Gastrocnemius medialis (tissue), 4 donors: ENCODE measurements around the gene SERINC1. TPM values are rescaled to one million over a fixed set of nuclear protein-coding genes. Genes with fewer than 3 reads are reported as not detected.

ENCODE experiments used
- ATAC-seq, 2 donors: fragments of 150-250 bp; one replicate each; pipeline ENCODE4 v1.9.1; 2016
- DNase-seq, 2 donors: peaks; one replicate each; pipeline ENCODE4 v3.0.0-alpha.2; 2019
- H3K27ac ChIP-seq, 4 donors: fragments of 200-600 bp; sonication (generic); 1 replicate in 1 of 4; 2 replicates in 3 of 4; pipeline ENCODE4 v1.5.1; 2016 to 2018; ENCODE audit warnings: mild to moderate bottlenecking in 2 of 4, moderate library complexity in 1 of 4
- H3K27me3 ChIP-seq, 3 donors: fragments of 200-600 bp; sonication (generic) in 2 of 3; 1 replicate in 1 of 3; 2 replicates in 2 of 3; pipeline versions ENCODE4 v1.5.1 to v1.6.0; 2016 to 2019; ENCODE audit warnings: mild to moderate bottlenecking in 1 of 3, moderate library complexity in 1 of 3
- H3K36me3 ChIP-seq, 2 donors: fragments of 200-600 bp; sonication (generic) in 1 of 2; one replicate each; pipeline ENCODE4 v1.5.1; 2017 to 2018
- H3K4me1 ChIP-seq, 2 donors: fragments of 200-600 bp; sonication (generic) in 1 of 2; one replicate each; pipeline ENCODE4 v1.5.1; 2016 to 2017; ENCODE audit warnings: mild to moderate bottlenecking in 2 of 2
- H3K4me3 ChIP-seq, 4 donors: fragments of 200-600 bp; sonication (generic) in 3 of 4; 1 replicate in 1 of 4; 2 replicates in 3 of 4; pipeline ENCODE4 v1.5.1; 2016 to 2019; ENCODE audit warnings: mild to moderate bottlenecking in 2 of 4
- H3K9me3 ChIP-seq, 3 donors: fragments of 200-600 bp; sonication (generic) in 2 of 3; 1 replicate in 1 of 3; 2 replicates in 2 of 3; pipeline ENCODE4 v1.5.1; 2016 to 2019
- POLR2A ChIP-seq, 2 donors: fragments of 450-650 bp; IDR thresholded peaks; one replicate each; pipeline ENCODE4 v1.6.1; 2017; ENCODE audit warnings: antibody characterized with exemption in 2 of 2, mild to moderate bottlenecking in 2 of 2, moderate library complexity in 2 of 2
- in situ Hi-C, 4 donors: fragments of 200-750 bp; cut with MboI; loops; one replicate each; pipeline versions ENCODE4 v1.15.0 to v1.8.0; 2017; ENCODE audit warnings: low sequenced_read_pairs in 4 of 4
- intact Hi-C: fragments of 100-400 bp; cut with DNase I; formaldehyde crosslinking; loops from one replicate; pipeline ENCODE4 v1.15.1; 2023; ENCODE audit warnings: low total_unique reads
- total RNA-seq, 4 donors: library from RNA; depleted of rRNA; stranded (reverse); fragments of >200 nt; gene quantifications; one replicate each; pipeline versions ENCODE4 v1.1.0 to v1.2.3, GENCODE V29; 2016
- TF ChIP-seq, protein P1 (sequence below), 5 experiments: fragments of 450-650 bp in 3 of 5; fragments of 200-600 bp in 2 of 5; sonication (generic) in 2 of 5; IDR thresholded peaks in 4 of 5; conservative IDR thresholded peaks in 1 of 5; 1 replicate in 4 of 5; 2 replicates in 1 of 5; pipeline ENCODE4 v1.5.1; 2016 to 2019; ENCODE audit warnings: antibody characterized with exemption in 5 of 5, mild to moderate bottlenecking in 3 of 5, moderate library complexity in 3 of 5

Gene SERINC1
- total RNA-seq, 4 donors from 2014 or later: 161 to 273 (median 198) TPM

DNA sequence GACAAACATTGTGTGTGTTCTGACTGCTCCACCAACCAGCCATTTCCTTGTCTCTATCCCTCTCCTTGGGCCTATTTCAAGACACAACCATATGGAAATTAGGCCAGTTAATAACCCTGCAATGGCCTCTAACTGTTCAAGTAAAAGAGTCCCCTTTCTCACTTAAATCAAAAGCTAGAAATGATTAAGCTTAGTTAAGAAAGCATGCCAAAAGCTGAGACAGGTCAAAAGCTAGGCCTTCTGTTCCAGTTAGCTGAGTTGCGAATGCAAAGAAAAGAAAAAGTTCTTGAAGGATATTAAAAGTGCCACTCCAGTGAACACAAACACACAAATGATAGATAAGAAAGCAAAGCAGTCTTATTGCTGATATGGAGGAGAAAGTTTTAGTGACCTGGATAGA lies 22.5 kb downstream of the SERINC1 start:
- H3K36me3 ChIP-seq: peaks cover 0 to 88% of the 10 kb centered on the region in 2 donors
- TF ChIP-seq POLR2A (IDR thresholded peaks at IDR 0.05): no peak
- TF ChIP-seq, protein P1, sequence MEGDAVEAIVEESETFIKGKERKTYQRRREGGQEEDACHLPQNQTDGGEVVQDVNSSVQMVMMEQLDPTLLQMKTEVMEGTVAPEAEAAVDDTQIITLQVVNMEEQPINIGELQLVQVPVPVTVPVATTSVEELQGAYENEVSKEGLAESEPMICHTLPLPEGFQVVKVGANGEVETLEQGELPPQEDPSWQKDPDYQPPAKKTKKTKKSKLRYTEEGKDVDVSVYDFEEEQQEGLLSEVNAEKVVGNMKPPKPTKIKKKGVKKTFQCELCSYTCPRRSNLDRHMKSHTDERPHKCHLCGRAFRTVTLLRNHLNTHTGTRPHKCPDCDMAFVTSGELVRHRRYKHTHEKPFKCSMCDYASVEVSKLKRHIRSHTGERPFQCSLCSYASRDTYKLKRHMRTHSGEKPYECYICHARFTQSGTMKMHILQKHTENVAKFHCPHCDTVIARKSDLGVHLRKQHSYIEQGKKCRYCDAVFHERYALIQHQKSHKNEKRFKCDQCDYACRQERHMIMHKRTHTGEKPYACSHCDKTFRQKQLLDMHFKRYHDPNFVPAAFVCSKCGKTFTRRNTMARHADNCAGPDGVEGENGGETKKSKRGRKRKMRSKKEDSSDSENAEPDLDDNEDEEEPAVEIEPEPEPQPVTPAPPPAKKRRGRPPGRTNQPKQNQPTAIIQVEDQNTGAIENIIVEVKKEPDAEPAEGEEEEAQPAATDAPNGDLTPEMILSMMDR (IDR thresholded peaks at IDR 0.05 in 4 of 5, conservative IDR thresholded peaks at IDR 0.05 in 1 of 5): no peak
- H3K27ac ChIP-seq: no peak overlapping the region
- H3K4me3 ChIP-seq: no peak overlapping the region
- intact Hi-C loops: no loop called here
- ATAC-seq: no peak
- H3K4me1 ChIP-seq: no peaks in the 10 kb centered on the region
- no peak for DNase-seq
- no peaks in the 10 kb centered on the region for H3K9me3 ChIP-seq
- no peaks in the 10 kb centered on the region for H3K27me3 ChIP-seq
- in situ Hi-C loops: no loop called here

DNA sequence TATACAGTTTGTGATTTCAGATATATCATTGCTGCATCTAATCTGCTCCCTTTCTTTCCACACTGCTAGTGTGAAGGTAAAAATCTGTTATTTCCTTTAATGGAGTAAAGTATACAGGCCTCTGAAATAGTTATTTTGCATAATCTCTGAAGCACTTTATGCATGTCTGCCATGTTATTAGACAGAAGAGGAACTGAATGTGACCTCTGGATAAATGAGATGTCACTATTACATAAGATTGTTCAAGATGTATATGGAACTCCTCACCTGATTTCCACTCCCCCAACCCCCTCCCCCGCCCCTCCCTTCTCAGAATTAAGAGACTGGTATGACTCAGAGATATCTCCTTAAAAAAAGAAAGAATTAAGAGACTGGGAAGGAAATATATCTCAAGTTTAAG lies 26.3 kb downstream of the SERINC1 start:
- DNase-seq: no peak
- intact Hi-C loops (no loop called here), in situ Hi-C loops (no loop called here)
- H3K4me3 ChIP-seq: no peak overlapping the region
- peaks cover 0 to 79% of the 10 kb centered on the region in 2 donors for H3K36me3 ChIP-seq
- H3K9me3 ChIP-seq: no peaks in the 10 kb centered on the region
- no peak for TF ChIP-seq POLR2A (IDR thresholded peaks at IDR 0.05)
- TF ChIP-seq, protein P1 (IDR thresholded peaks at IDR 0.05 in 4 of 5, conservative IDR thresholded peaks at IDR 0.05 in 1 of 5): no peak
- no peak for ATAC-seq
- no peaks in the 10 kb centered on the region for H3K4me1 ChIP-seq
- no peaks in the 10 kb centered on the region for H3K27me3 ChIP-seq
- peak overlapping the region in 1 of 4 donors; percentile 20 for H3K27ac ChIP-seq

DNA sequence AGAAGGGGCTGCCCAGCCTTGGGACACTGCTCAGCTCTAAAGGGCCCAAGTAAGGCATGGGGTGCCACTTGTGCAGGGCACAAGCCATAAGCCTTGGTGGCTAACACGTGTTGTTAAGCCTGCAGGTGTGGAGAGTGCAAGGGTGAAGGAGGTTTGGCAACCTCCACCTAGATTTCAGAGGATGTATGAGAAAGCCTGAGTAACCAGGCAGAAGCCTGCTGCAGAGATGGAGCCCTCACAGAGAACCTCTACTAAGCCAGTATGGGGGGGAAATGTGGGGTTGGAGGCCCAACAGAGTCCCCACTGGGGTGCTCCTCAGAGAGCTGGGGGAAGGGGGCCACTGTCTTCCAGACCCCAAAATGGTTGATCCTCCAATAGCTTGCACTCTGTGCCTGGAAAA lies 32.6 kb downstream of the SERINC1 start:
- peaks cover 0 to 67% of the 10 kb centered on the region in 2 donors for H3K36me3 ChIP-seq
- no peaks in the 10 kb centered on the region for H3K27me3 ChIP-seq
- intact Hi-C loops (no loop called here), in situ Hi-C loops (no loop called here)
- no peak overlapping the region for H3K27ac ChIP-seq
- no peak overlapping the region for H3K4me3 ChIP-seq
- TF ChIP-seq, protein P1 (IDR thresholded peaks at IDR 0.05 in 4 of 5, conservative IDR thresholded peaks at IDR 0.05 in 1 of 5): no peak
- TF ChIP-seq POLR2A (IDR thresholded peaks at IDR 0.05): no peak
- peaks cover 0 to under 1% of the 10 kb centered on the region in 2 donors for H3K4me1 ChIP-seq
- ATAC-seq (no peak), DNase-seq (no peak)
- no peaks in the 10 kb centered on the region for H3K9me3 ChIP-seq

DNA sequence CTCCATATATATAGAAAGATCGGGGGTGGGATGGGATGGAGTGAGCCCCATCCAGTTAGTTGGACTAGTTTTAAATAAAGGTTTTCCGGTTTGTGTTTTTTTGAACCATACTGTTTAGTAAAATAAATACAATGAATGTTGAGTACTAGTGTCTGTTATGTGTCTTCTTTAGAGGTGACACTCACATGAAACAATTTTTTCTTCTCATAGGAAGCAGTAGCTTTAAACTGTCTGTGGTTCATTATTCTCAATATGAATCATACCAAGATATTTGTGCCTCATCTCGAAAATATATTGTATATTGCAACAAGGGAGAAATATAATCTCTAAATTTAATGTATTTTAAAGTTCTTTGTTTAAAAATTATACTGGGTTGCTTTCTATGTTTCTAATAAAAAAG lies 38.8 kb downstream of the SERINC1 start:
- Histone ChIP-seq H3K27me3 (no peaks in the 10 kb centered on the region), H3K9me3 (no peaks in the 10 kb centered on the region), H3K4me1 (peaks cover 13 to 20% of the 10 kb centered on the region in 2 donors), H3K4me3 (no peak overlapping the region), H3K27ac (peak overlapping the region in 3 of 4 donors; percentile 47 to 60 (median 54)), H3K36me3 (peaks cover 0 to 56% of the 10 kb centered on the region in 2 donors)
- ATAC-seq (no peak), DNase-seq (no peak)
- intact Hi-C loops: no loop called here
- in situ Hi-C loops: no loop called here
- TF ChIP-seq POLR2A (IDR thresholded peaks at IDR 0.05): no peak
- TF ChIP-seq, protein P1 (IDR thresholded peaks at IDR 0.05 in 4 of 5, conservative IDR thresholded peaks at IDR 0.05 in 1 of 5): no peak

DNA sequence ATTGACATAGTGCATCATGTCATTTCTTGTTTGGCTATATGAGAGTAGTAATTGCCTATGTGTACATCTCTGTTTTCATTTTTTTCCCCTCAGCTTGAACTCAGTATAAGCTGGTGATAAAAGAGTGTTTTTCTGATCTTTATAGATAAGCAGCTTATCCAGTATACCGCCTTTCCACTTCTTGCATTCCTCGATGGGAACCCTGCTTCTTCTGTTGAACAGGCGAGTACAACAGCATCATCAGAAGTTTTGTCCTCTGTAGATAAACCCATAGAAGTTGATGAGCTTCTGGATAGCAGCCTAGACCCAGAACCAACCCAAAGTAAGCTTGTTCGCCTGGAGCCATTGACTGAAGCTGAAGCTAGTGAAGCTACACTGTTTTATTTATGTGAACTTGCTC lies 39.8 kb downstream of the SERINC1 start:
- intact Hi-C loops (no loop called here), in situ Hi-C loops (no loop called here)
- peaks cover 13 to 20% of the 10 kb centered on the region in 2 donors for H3K4me1 ChIP-seq
- H3K27me3 ChIP-seq: no peaks in the 10 kb centered on the region
- H3K4me3 ChIP-seq: no peak overlapping the region
- TF ChIP-seq, protein P1 (IDR thresholded peaks at IDR 0.05 in 4 of 5, conservative IDR thresholded peaks at IDR 0.05 in 1 of 5): no peak
- no peak for TF ChIP-seq POLR2A (IDR thresholded peaks at IDR 0.05)
- H3K36me3 ChIP-seq: peaks cover 0 to 56% of the 10 kb centered on the region in 2 donors
- DNase-seq: no peak
- no peak for ATAC-seq
- no peaks in the 10 kb centered on the region for H3K9me3 ChIP-seq
- H3K27ac ChIP-seq: no peak overlapping the region
